ENCODE data around the gene NUDT22. TPM values are rescaled to one million over a fixed set of nuclear protein-coding genes. Genes with fewer than 3 reads are reported as not detected.

The NUDT22 gene
- total RNA-seq, 1 donor from 2014 or later: 40.8 TPM

GRCh38 chr11:64239662-64240434 is 13.8 kb downstream of the NUDT22 start:
- DNase-seq (ENCODE audit: low read depth, low spot score): no peak
- peak overlapping the region; percentile 81 for H3K27ac Mint-ChIP-seq (ENCODE audit: unreplicated experiment)
- H3K4me1 Mint-ChIP-seq: peaks cover 26% of the 10 kb centered on the region

DNA sequence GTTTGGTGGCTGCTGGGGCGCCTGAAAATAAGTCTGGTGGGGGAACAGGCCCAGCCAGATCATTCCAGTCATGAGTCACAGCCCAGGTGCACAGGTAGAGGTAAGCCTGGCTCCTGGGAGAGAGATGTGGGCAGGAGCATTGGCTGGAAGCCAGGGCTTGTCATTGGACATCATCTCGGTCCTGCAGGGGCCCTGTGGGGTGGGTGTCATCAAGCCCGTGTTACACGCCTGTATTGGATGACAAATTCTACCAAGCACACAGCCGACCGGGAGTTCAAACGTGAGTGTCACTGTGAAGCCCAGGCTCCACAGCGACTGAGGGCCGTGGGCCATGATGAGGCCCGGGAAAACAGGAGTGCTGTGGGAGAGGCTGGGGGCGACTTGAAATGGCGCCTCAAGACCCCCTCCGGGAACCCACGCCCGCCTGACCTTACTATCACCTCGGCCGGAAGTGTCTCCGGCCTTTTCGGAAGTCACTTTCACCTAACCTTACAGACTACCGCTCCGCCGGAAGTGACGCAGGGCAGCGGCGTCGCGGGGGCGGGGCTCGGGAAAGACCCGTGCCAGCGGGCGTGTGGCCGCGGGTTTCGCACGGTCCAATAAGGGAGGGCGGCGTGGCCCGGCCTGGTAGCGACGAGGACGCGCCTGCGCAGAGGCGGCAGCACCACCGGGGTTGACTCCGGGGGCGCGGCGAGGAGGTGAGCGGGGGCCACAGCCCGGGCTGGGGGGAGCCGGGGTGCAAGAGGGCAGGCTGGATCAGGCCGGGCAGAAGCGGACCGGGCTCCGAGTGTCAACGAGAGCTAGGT is 14.6 kb downstream of the NUDT22 start, which contains the start of gene FKBP2:
Gene FKBP2, plus strand, starts transcription at position 661 of the 806 bp plus-strand sequence. CDS start 1,293 bp downstream, outside the sequence.
- TF ChIP-seq, protein P1, sequence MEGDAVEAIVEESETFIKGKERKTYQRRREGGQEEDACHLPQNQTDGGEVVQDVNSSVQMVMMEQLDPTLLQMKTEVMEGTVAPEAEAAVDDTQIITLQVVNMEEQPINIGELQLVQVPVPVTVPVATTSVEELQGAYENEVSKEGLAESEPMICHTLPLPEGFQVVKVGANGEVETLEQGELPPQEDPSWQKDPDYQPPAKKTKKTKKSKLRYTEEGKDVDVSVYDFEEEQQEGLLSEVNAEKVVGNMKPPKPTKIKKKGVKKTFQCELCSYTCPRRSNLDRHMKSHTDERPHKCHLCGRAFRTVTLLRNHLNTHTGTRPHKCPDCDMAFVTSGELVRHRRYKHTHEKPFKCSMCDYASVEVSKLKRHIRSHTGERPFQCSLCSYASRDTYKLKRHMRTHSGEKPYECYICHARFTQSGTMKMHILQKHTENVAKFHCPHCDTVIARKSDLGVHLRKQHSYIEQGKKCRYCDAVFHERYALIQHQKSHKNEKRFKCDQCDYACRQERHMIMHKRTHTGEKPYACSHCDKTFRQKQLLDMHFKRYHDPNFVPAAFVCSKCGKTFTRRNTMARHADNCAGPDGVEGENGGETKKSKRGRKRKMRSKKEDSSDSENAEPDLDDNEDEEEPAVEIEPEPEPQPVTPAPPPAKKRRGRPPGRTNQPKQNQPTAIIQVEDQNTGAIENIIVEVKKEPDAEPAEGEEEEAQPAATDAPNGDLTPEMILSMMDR (conservative IDR thresholded peaks at IDR 0.05): no peak
- Mint-ChIP-seq H3K4me1 (peaks cover 21% of the 10 kb centered on the region), H3K4me3 (peak within 1 kb of the TSS; percentile 95), H3K27me3 (ENCODE audit: low read depth) (peaks cover 2% of the 10 kb centered on the region), H3K9me3 (no peaks in the 10 kb centered on the region), H3K27ac (ENCODE audit: unreplicated experiment) (peak within 1 kb of the TSS; percentile 96), H3K36me3 (ENCODE audit: low read depth) (peaks cover 3% of the 10 kb centered on the region)
- DNase-seq (ENCODE audit: low read depth, low spot score): peak; percentile 93

More at GRCh38 chr11:64239662-64240434, 13.8 kb downstream of the NUDT22 start:
- Mint-ChIP-seq H3K9me3 (no peaks in the 10 kb centered on the region), H3K4me3 (peak overlapping the region; percentile 95), H3K36me3 (ENCODE audit: low read depth) (peaks cover 3% of the 10 kb centered on the region), H3K27me3 (ENCODE audit: low read depth) (peaks cover 2% of the 10 kb centered on the region)
- TF ChIP-seq, protein P1 (conservative IDR thresholded peaks at IDR 0.05): no peak

- H3K4me1 Mint-ChIP-seq: peaks cover 21% of the 10 kb centered on the region
- DNase-seq (ENCODE audit: low read depth, low spot score): peak; percentile 100
- H3K27me3 Mint-ChIP-seq (ENCODE audit: low read depth): peaks cover 2% of the 10 kb centered on the region
- peak overlapping the region; percentile 96 for H3K27ac Mint-ChIP-seq (ENCODE audit: unreplicated experiment)
- peaks cover 3% of the 10 kb centered on the region for H3K36me3 Mint-ChIP-seq (ENCODE audit: low read depth)
- TF ChIP-seq, protein P1 (conservative IDR thresholded peaks at IDR 0.05): no peak
- H3K4me3 Mint-ChIP-seq: peak overlapping the region; percentile 95
- H3K9me3 Mint-ChIP-seq: no peaks in the 10 kb centered on the region
These were observed 15.1 kb downstream of the NUDT22 start for GRCh38 chr11:64241241-64241490.

DNA sequence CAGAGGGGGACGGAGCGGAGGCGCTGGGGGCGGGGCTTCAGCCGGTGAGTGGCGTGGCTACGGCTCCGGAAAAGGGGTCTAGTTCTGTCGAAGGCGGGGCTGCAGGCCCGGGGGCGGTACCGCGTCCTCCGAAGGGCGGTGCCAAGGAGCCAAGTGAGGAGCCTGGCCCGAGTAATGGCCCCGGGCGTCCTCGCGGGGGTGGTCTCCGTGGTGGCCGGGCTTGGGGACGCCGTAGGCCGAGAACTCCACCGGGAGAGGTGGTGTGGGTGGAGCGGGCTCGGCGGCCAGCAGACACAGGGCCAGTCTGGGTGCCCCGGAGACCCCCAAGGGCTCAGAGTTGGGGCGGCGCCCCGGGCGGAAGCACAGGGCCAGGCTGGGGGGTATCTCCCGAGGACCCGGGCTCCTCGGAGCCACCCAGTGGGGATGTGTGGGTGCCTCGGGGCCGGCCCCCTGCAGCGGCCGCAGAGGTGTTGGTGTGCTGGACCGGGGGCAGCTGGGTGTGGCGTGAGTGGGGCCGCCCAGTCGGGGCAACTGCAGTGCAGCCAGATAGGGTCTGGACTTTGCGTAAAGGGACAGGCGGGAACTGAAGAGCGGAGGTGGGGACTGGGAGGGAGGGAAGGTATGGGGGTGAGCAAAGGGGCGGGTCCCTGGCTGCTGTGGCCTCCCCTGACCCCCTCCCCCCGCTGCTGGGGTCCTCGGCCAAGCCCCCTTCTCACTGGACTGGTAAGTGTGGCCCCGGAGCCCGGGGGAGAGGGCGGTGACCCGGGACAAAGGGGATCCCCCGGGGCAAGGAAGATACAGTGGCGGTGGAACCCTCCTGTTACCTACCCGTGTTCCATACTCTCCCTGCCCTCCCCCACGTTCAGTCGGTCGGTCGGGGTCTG is 15.7 kb downstream of the NUDT22 start:
- peak overlapping the region; percentile 96 for H3K27ac Mint-ChIP-seq (ENCODE audit: unreplicated experiment)
- DNase-seq (ENCODE audit: low read depth, low spot score): no peak

More for the DNA sequence above, 15.7 kb downstream of the NUDT22 start:
- Mint-ChIP-seq H3K4me3 (peak overlapping the region; percentile 95), H3K36me3 (ENCODE audit: low read depth) (peaks cover 3% of the 10 kb centered on the region), H3K9me3 (no peaks in the 10 kb centered on the region), H3K4me1 (peaks cover 21% of the 10 kb centered on the region), H3K27me3 (ENCODE audit: low read depth) (peaks cover 2% of the 10 kb centered on the region)
- TF ChIP-seq, protein P1 (conservative IDR thresholded peaks at IDR 0.05): no peak

All from neural crest cell (in vitro differentiated cells).